Dermis microvascular lymphatic vessel endothelial cell (primary cell): ENCODE measurements around the gene LIN9. TPM values are rescaled to one million over a fixed set of nuclear protein-coding genes. Genes with fewer than 3 reads are reported as not detected.
"Not testable (repeated sequence)": the region's sequence is repeated elsewhere in the genome, so short reads cannot be mapped to it uniquely, and the experiment has no call there.

Experiments
- DNase-seq, 2 donors: peaks; one replicate each; pipeline versions ENCODE4 v3.0.0 to v3.0.0-alpha.2; 2010; ENCODE audit warnings: low read depth in 2 of 2
- total RNA-seq: library from RNA; depleted of rRNA; stranded (reverse); fragments of >200 nt; gene quantifications from 2 replicates; pipeline ENCODE4 v1.2.1, GENCODE V29; 2014

LIN9 gene
- total RNA-seq, 1 donor from 2014 or later: 5.6 TPM

GRCh38 chr1:226276077-226276682 lies 32.8 kb downstream of the LIN9 start:
- DNase-seq: no peak

GRCh38 chr1:226274138-226274537 lies 34.8 kb downstream of the LIN9 start:
- peak in 1 of 2 donors; percentile 3 for DNase-seq

- DNase-seq: not testable (repeated sequence)
Observed at GRCh38 chr1:226272233-226272902, 36.6 kb downstream of the LIN9 start.

- peak in 1 of 2 donors; percentile 3 for DNase-seq
Observed at GRCh38 chr1:226268421-226269124, 40.4 kb downstream of the LIN9 start.

GRCh38 chr1:226261818-226262217 lies 47.1 kb downstream of the LIN9 start:
- no peak for DNase-seq

- DNase-seq: no peak
Observed at GRCh38 chr1:226255380-226255779, 53.6 kb downstream of the LIN9 start.

- no peak for DNase-seq
Observed at GRCh38 chr1:226253933-226254332, 55.0 kb downstream of the LIN9 start.

- DNase-seq: not testable (repeated sequence)
Observed at GRCh38 chr1:226252841-226253240, 56.1 kb downstream of the LIN9 start.

GRCh38 chr1:226250511-226250910 lies 58.5 kb downstream of the LIN9 start:
- no peak for DNase-seq

- no peak for DNase-seq
Observed at GRCh38 chr1:226248796-226249195, 60.2 kb downstream of the LIN9 start.

GRCh38 chr1:226248091-226248490 lies 60.9 kb downstream of the LIN9 start:
- no peak for DNase-seq

- DNase-seq: no peak
Observed at GRCh38 chr1:226239421-226239820, 69.5 kb downstream of the LIN9 start.

GRCh38 chr1:226236826-226237225 lies 72.1 kb downstream of the LIN9 start:
- DNase-seq: no peak

- DNase-seq: no peak
Observed at GRCh38 chr1:226233806-226234205, 75.2 kb downstream of the LIN9 start.

- DNase-seq: no peak
Observed at GRCh38 chr1:226233293-226233692, 75.7 kb downstream of the LIN9 start.

GRCh38 chr1:226226601-226227000 lies 82.4 kb downstream of the LIN9 start:
- DNase-seq: no peak

- peak in 1 of 2 donors; percentile 13 for DNase-seq
Observed at GRCh38 chr1:226223786-226224244, 85.1 kb downstream of the LIN9 start.

- DNase-seq: peak in 1 of 2 donors; percentile 16
Observed at GRCh38 chr1:226223157-226223785, 85.7 kb downstream of the LIN9 start, which contains the start of gene MIXL1. Gene MIXL1, plus strand, starts transcription at chr1:226223664. Its CDS starts 18 bp downstream, at chr1:226223682.

- DNase-seq: no peak
Observed at GRCh38 chr1:226222686-226223085, 86.3 kb downstream of the LIN9 start.

GRCh38 chr1:226220473-226221189 lies 88.3 kb downstream of the LIN9 start:
- no peak for DNase-seq

GRCh38 chr1:226217273-226217672 lies 91.7 kb downstream of the LIN9 start:
- no peak for DNase-seq
